ENCODE data around the gene ZNF575.

The ZNF575 gene

DNA sequence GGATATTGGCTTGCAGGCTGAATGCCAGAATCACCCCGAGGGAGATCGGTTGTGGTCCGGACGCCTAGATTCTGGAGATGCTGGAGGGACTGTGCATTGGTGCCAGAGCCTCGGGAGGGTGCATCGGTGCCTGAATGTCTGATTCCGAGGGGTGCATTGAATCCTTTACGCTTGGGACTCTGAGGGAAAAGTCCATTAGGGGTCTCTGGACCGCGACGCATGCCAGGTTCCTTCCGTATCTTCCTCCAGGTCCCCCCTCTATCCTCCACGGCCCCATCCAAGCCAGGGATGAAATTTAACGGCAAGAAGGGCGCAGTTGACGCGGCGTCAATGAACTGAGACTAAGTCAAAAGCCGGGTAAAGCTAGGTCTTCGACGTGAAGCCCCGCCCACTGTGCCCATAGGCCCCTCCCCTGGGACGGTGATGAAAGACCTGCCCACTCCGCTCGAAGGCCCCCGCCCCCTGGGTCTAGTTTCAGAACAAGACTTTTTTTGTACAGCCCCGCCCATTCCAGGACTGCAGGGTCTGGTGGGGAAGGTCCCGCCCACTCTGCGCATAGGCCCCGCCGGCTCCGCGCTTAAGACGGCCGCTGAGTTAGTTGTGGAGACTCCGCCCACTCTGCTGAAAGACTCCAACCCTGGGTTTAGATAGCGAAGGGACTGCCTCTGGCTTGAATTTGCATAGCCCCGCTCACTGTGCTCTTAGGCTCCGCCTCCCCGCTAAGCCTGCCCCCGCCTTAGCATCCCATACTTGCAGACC lies 737 bp downstream of the ZNF575 start:
- peak overlapping the region; percentile 57 for H3K4me3 ChIP-seq (ENCODE audit: low read depth, low read length)

DNA sequence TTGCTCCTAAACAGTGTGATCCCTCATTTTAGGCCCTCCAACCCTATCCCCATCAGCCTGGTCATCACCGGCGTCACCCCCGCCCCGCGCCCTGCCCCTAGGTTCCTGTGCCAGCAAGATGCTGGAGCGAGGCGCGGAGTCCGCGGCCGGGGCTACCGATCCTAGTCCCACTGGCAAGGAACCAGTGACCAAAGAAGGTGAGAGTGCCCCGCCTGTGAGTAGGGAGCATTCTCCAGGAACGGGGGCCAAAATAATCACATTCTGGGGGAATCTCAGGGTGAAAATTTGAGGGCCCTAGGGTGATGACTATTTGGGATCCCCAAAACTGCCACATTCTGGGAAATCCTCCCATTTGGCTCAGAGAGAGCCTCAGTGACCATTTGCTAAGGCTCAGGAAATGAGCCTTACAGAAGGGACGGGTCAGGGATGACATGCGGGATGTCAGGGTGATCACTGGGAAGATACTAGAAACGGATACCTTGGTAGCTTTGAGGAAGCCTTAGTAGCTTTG lies 1.4 kb downstream of the ZNF575 start:
- H3K4me3 ChIP-seq (ENCODE audit: low read depth, low read length) = no peak overlapping the region
- TF ChIP-seq POLR2A (IDR thresholded peaks at IDR 0.05; ENCODE audit: extremely low read depth, insufficient read length) = no peak
- TF ChIP-seq, protein P1, sequence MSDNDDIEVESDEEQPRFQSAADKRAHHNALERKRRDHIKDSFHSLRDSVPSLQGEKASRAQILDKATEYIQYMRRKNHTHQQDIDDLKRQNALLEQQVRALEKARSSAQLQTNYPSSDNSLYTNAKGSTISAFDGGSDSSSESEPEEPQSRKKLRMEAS (IDR thresholded peaks at IDR 0.05; ENCODE audit: low read depth, low read length) = no peak
- TF ChIP-seq, protein P2, sequence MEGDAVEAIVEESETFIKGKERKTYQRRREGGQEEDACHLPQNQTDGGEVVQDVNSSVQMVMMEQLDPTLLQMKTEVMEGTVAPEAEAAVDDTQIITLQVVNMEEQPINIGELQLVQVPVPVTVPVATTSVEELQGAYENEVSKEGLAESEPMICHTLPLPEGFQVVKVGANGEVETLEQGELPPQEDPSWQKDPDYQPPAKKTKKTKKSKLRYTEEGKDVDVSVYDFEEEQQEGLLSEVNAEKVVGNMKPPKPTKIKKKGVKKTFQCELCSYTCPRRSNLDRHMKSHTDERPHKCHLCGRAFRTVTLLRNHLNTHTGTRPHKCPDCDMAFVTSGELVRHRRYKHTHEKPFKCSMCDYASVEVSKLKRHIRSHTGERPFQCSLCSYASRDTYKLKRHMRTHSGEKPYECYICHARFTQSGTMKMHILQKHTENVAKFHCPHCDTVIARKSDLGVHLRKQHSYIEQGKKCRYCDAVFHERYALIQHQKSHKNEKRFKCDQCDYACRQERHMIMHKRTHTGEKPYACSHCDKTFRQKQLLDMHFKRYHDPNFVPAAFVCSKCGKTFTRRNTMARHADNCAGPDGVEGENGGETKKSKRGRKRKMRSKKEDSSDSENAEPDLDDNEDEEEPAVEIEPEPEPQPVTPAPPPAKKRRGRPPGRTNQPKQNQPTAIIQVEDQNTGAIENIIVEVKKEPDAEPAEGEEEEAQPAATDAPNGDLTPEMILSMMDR (IDR thresholded peaks at IDR 0.05; ENCODE audit: low read depth, low read length) = no peak
- TF ChIP-seq MYC (IDR thresholded peaks at IDR 0.05; ENCODE audit: low read depth, low read length) = no peak
- DNase-seq (ENCODE audit: low read depth) = no peak

More for the DNA sequence above, 737 bp downstream of the ZNF575 start:
- TF ChIP-seq, protein P1 (IDR thresholded peaks at IDR 0.05; ENCODE audit: low read depth, low read length) = 0 out of 2 replicates have a peak, but pooled peaks have one; percentile 5
- TF ChIP-seq MYC (IDR thresholded peaks at IDR 0.05; ENCODE audit: low read depth, low read length) = no peak
- peak; percentile 97 for DNase-seq (ENCODE audit: low read depth)

DNA sequence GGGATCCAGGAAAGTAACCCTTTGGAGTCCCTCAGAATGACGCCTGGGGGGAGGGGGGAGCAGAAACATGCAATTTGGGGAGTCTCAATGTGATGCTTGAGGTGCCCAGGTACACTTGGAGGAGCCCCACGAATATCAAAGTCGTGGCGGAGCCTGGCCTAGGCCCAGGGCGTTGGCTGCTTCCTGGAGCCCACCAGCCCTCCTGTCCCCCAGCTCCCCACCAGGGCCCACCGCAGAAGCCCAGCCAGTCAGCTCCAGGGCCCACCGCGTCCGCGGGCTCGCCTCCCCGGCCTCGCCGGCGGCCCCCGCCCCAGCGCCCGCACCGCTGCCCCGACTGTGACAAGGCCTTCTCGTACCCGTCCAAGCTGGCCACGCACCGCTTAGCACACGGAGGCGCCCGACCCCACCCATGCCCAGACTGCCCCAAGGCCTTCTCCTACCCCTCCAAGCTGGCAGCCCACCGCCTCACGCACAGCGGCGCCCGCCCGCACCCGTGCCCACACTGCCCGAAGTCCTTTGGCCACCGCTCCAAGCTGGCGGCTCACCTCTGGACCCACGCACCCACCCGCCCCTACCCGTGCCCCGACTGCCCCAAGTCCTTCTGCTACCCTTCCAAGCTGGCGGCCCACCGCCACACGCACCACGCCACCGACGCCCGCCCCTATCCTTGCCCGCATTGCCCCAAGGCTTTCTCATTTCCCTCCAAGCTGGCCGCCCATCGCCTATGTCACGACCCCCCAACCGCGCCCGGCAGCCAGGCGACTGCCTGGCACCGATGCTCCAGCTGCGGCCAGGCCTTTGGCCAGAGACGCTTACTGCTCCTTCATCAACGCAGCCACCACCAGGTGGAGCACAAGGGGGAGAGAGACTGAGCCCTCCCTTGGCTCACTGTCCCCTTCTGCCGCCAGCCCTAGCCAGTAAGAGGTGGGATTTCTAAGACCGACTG lies 2.1 kb downstream of the ZNF575 start:
- peak; percentile 34 for DNase-seq (ENCODE audit: low read depth)
- TF ChIP-seq, protein P2 (IDR thresholded peaks at IDR 0.05; ENCODE audit: low read depth, low read length) = peak; percentile 8
- no peak for TF ChIP-seq MYC (IDR thresholded peaks at IDR 0.05; ENCODE audit: low read depth, low read length)
- no peak overlapping the region for H3K4me3 ChIP-seq (ENCODE audit: low read depth, low read length)

DNA sequence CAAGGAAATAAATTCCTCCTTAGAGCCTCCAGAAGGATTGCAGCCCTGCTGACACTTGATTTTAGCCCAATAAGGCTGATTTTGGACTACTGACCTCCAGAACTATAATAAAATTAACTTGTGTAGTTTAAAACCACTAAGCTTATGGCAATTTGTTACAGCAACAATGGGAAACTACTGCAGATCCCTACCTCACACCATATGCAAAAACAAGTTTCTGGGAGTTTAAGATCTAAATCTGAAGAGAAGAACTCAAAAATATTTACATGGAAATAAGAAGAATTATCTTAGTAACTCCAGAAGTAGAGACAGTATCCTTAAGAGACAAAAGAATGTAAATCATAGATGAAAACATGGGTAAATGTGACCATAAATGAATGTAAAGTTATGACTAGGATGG lies 5.9 kb downstream of the ZNF575 start:
- DNase-seq (ENCODE audit: low read depth) = no peak
- TF ChIP-seq MYC (IDR thresholded peaks at IDR 0.05; ENCODE audit: low read depth, low read length) (no peak), POLR2A (IDR thresholded peaks at IDR 0.05; ENCODE audit: extremely low read depth, insufficient read length) (no peak)
- TF ChIP-seq, protein P1 (IDR thresholded peaks at IDR 0.05; ENCODE audit: low read depth, low read length) = no peak
- TF ChIP-seq, protein P2 (IDR thresholded peaks at IDR 0.05; ENCODE audit: low read depth, low read length) = no peak
- H3K4me3 ChIP-seq (ENCODE audit: low read depth, low read length) = no peak overlapping the region

DNA sequence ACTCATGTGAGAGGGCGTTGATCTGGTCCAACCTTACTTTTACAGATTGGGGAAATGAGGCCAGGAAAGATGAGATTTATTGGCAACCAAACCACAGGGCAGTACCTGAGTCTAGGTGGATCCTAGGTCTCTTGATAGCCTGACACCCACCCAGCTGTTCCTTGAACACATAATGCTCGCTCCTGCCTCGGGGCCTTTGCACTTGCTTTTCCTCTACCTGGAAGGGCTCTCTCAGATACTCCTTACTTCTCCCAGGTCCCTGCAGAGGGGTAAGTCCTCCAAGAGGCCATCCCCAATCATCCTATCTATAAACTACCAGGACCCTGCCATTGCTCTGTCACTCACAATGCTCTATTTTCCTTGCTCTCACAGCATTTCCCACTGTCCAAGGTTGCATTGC lies 7.4 kb downstream of the ZNF575 start:
- no peak overlapping the region for H3K4me3 ChIP-seq (ENCODE audit: low read depth, low read length)
- TF ChIP-seq POLR2A (IDR thresholded peaks at IDR 0.05; ENCODE audit: extremely low read depth, insufficient read length) (no peak), MYC (IDR thresholded peaks at IDR 0.05; ENCODE audit: low read depth, low read length) (no peak)
- TF ChIP-seq, protein P2 (IDR thresholded peaks at IDR 0.05; ENCODE audit: low read depth, low read length) = no peak
- TF ChIP-seq, protein P1 (IDR thresholded peaks at IDR 0.05; ENCODE audit: low read depth, low read length) = no peak
- DNase-seq (ENCODE audit: low read depth) = no peak

Data from NB4 (cell line).